ENCODE results near the gene SGF29. TPM values are rescaled to one million over a fixed set of nuclear protein-coding genes. Genes with fewer than 3 reads are reported as not detected.
"Not testable (repeated sequence)": the region's sequence is repeated elsewhere in the genome, so short reads cannot be mapped to it uniquely, and the experiment has no call there.

The SGF29 gene
- total and polyA plus RNA-seq, 9 of the 15 experiments (the other 6 are each of a cell fraction or from before 2014, with no cell fraction given): 2.6 to 36.1 (median 21.2) TPM

DNA sequence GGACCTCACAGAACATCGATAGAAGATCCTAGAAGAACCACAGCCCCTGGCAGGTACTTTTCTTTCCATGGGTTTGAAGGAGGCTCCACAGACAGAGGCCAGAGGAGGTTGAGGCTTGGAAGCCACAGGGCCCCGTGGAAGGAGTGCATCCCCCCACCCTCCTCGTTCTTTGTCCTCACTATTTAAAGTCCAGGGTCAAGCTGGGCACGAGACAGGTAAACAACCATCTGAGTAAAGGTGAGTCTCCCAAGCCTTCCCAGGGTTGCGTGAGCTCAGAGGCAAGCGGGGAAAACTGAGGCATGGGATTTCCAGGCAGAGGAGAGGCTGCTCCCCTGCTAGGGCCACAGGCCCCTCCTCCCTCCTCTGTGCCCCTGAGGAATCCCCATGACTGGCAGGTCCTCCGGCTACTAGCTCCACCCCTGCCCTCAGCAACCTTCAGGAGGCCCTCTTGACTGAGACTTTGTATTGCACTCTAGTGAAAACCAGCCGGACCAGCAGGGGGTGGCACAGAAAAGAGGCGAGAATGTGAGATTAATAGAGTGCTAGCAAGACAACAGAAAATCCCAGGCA is 44.1 kb downstream of the SGF29 start (continued):
- TF ChIP-seq REST (IDR thresholded peaks at IDR 0.05; ENCODE audit: borderline replicate concordance) (0 out of 2 replicates have a peak, but pooled peaks have one; percentile 15), REST (CRISPR knock-in tag; IDR thresholded peaks at IDR 0.05; ENCODE audit: low read depth) (no peak)

GRCh38 chr16:28599377-28600285 is 45.9 kb downstream of the SGF29 start:
- H3K4me3 ChIP-seq; H3K27ac ChIP-seq (ENCODE audit: extremely low read depth, low read depth, low read length); H3K9ac ChIP-seq (ENCODE audit: insufficient read depth in 1 of 2, low read depth in 2 of 2, low read length in 2 of 2); H3K79me2 ChIP-seq (ENCODE audit: control insufficient read depth, insufficient read depth, low read length); H3K9me3 ChIP-seq (replicated peaks; ENCODE audit: control insufficient read depth, insufficient read depth, low read depth, low read length); H2AFZ ChIP-seq (ENCODE audit: low read depth, low read length); intact Hi-C loops (cut with micrococcal nuclease); BruUV-seq (replicated peaks); CTCF ChIA-PET (ENCODE audit: low intra/inter-chr PET ratio); H4K20me1 ChIP-seq (replicated peaks; ENCODE audit: control insufficient read depth, insufficient read depth, low read length); POLR2A ChIA-PET; H3K36me3 ChIP-seq (ENCODE audit: control insufficient read depth, insufficient read depth, low read length); H3K4me2 ChIP-seq (ENCODE audit: insufficient read depth, low read length); FAIRE-seq; DNase-seq (ENCODE audit: extremely low read depth in 1 of 4, low spot score in 3 of 4); H3K9me1 ChIP-seq (ENCODE audit: control insufficient read depth, insufficient read depth, low read length); H3K27me3 ChIP-seq (ENCODE audit: control insufficient read depth in 2 of 2, insufficient read depth in 2 of 2, low read length in 2 of 2): not testable (repeated sequence)
- in situ Hi-C loops (cut with MboI): loop anchor here (25.0 kb wide), 4 partner anchors 113 to 1613 kb away; partner anchors contain the start of genes EIF3C and EIF3CL
- peaks cover 11 to 22% of the 10 kb centered on the region in 2 experiments for H3K4me1 ChIP-seq (replicated peaks in 1 of 2; ENCODE audit: control insufficient read depth in 2 of 2, insufficient read depth in 2 of 2, low read length in 2 of 2)
- ATAC-seq: peak; percentile 17; the same call in 1 of the 3 replicates
- WGBS (ENCODE audit: insufficient coverage, low coverage, missing lambda C conversion rate): no CpG with 5 or more reads among the region's 17 CpGs

GRCh38 chr16:28600965-28601364 is 47.2 kb downstream of the SGF29 start:
- H3K4me1 ChIP-seq (replicated peaks in 1 of 2; ENCODE audit: control insufficient read depth in 2 of 2, insufficient read depth in 2 of 2, low read length in 2 of 2): peaks cover 11 to 21% of the 10 kb centered on the region in 2 experiments
- H3K27me3 ChIP-seq (ENCODE audit: control insufficient read depth in 2 of 2, insufficient read depth in 2 of 2, low read length in 2 of 2); POLR2A ChIA-PET; H3K4me2 ChIP-seq (ENCODE audit: insufficient read depth, low read length); H2AFZ ChIP-seq (ENCODE audit: low read depth, low read length); H3K79me2 ChIP-seq (ENCODE audit: control insufficient read depth, insufficient read depth, low read length); CTCF ChIA-PET (ENCODE audit: low intra/inter-chr PET ratio); H3K9me3 ChIP-seq (replicated peaks; ENCODE audit: control insufficient read depth, insufficient read depth, low read depth, low read length); FAIRE-seq; H4K20me1 ChIP-seq (replicated peaks; ENCODE audit: control insufficient read depth, insufficient read depth, low read length); H3K36me3 ChIP-seq (ENCODE audit: control insufficient read depth, insufficient read depth, low read length); ATAC-seq; H3K9me1 ChIP-seq (ENCODE audit: control insufficient read depth, insufficient read depth, low read length); DNase-seq (ENCODE audit: extremely low read depth in 1 of 4, low spot score in 3 of 4); H3K4me3 ChIP-seq; BruUV-seq (replicated peaks); H3K27ac ChIP-seq (ENCODE audit: extremely low read depth, low read depth, low read length); intact Hi-C loops (cut with micrococcal nuclease); H3K9ac ChIP-seq (ENCODE audit: insufficient read depth in 1 of 2, low read depth in 2 of 2, low read length in 2 of 2): not testable (repeated sequence)
- 50% methylated on average over 2 of the region's 20 CpGs for WGBS (ENCODE audit: insufficient coverage, low coverage, missing lambda C conversion rate)
- in situ Hi-C loops (cut with MboI): loop anchor here (25.0 kb wide), 4 partner anchors 111 to 1611 kb away; partner anchors contain the start of genes EIF3C and EIF3CL
